ENCODE results near the gene SHLD1.

Gene SHLD1

DNA sequence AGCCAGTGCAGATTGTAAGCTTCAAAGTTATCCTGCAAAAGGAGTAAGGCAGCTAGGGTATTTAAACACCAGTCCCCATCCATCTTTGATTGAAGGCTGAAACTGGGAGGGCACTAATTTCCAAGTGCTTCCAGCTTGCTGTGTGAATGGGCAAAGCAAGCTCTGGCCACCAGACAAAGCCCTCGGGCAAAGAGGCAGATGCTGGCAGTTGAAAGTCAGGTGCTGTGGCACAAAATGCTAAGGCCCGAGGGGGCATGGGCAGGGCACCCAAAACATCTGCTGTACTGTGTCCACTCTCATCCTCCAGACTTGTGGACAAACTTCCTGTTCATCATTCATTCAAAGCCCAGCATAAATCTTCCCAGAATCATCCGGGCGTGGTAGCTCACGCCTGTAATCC lies 137.2 kb downstream of the SHLD1 start:
- no peak overlapping the region for H3K4me3 ChIP-seq (ENCODE audit: low read depth, low read length)
- DNase-seq (ENCODE audit: low read depth) = no peak
- TF ChIP-seq, protein P1, sequence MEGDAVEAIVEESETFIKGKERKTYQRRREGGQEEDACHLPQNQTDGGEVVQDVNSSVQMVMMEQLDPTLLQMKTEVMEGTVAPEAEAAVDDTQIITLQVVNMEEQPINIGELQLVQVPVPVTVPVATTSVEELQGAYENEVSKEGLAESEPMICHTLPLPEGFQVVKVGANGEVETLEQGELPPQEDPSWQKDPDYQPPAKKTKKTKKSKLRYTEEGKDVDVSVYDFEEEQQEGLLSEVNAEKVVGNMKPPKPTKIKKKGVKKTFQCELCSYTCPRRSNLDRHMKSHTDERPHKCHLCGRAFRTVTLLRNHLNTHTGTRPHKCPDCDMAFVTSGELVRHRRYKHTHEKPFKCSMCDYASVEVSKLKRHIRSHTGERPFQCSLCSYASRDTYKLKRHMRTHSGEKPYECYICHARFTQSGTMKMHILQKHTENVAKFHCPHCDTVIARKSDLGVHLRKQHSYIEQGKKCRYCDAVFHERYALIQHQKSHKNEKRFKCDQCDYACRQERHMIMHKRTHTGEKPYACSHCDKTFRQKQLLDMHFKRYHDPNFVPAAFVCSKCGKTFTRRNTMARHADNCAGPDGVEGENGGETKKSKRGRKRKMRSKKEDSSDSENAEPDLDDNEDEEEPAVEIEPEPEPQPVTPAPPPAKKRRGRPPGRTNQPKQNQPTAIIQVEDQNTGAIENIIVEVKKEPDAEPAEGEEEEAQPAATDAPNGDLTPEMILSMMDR (IDR thresholded peaks at IDR 0.05; ENCODE audit: insufficient read depth, low read depth, low read length, missing control alignments) = no peak

DNA sequence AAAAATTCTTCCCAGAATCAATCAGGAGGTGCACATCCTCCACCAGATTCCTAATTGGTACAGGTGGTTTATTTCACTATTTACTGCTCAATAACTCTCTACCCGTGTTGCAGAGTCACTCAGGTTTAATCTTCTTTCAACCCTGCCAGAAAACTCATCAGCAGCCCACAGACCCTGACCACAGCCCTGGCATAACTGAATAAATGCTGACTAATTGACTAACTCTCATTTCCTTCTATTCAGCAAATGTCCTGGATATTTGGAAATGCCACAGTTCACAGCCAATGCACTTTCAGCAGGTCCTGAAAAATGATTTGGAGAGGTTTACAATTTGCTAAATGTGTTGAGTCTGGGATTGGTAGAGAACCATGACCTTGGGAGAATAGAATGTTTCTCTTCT lies 137.8 kb downstream of the SHLD1 start:
- no peak overlapping the region for H3K4me3 ChIP-seq (ENCODE audit: low read depth, low read length)
- no peak for DNase-seq (ENCODE audit: low read depth)
- TF ChIP-seq, protein P1 (IDR thresholded peaks at IDR 0.05; ENCODE audit: insufficient read depth, low read depth, low read length, missing control alignments) = no peak

DNA sequence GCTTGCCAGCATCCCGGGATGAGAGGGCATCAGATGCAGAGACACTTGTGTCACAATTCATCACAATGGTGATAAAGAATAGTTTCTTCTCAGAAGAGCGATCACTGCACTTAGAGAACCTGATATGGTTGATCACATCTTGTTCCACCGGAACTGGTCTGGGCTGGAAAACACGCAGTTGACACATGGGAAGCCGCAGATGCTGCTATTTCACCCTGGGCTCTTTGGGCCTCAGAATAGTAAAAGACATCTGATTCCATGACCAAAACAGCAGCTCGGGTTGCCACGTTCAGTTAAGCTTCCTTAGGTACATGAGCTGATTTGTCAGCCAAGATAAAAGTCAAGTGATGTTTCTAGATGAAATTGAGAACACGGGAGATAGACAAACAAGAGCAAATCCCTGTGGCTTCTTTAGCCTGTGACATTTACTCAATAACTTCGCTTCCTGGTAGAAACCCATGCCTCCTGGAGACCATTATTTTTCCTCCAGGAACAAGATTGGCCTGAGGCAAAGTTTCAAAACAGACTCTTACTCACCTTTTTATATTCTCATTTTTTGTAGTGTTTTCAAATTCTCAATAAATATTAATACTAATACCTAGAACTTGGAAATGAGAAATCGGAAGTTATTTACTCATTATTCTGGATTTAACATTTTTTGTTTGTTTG lies 140.7 kb downstream of the SHLD1 start:
- TF ChIP-seq, protein P1 (IDR thresholded peaks at IDR 0.05; ENCODE audit: insufficient read depth, low read depth, low read length, missing control alignments) = no peak
- no peak for DNase-seq (ENCODE audit: low read depth)
- H3K4me3 ChIP-seq (ENCODE audit: low read depth, low read length) = no peak overlapping the region

DNA sequence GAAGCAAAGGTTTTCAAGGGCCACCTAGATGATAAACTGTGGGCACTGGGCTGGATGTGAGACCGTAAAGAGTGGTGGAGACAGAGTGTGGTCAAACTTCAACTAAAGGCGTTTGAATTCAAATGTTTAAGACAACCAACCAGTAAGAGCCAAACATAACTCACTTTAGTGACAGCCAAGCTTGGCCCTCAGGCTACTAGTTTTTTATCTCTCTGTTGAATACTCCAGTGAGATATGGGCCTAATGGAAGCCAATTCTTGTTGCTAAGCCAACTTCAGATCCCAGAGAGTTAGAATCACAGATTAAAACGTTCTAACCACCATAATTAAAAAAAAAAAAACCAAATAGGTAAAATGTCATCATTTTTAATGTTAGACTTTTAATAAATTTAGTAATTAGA lies 142.9 kb downstream of the SHLD1 start:
- TF ChIP-seq, protein P1 (IDR thresholded peaks at IDR 0.05; ENCODE audit: insufficient read depth, low read depth, low read length, missing control alignments) = no peak
- no peak for DNase-seq (ENCODE audit: low read depth)
- no peak overlapping the region for H3K4me3 ChIP-seq (ENCODE audit: low read depth, low read length)

DNA sequence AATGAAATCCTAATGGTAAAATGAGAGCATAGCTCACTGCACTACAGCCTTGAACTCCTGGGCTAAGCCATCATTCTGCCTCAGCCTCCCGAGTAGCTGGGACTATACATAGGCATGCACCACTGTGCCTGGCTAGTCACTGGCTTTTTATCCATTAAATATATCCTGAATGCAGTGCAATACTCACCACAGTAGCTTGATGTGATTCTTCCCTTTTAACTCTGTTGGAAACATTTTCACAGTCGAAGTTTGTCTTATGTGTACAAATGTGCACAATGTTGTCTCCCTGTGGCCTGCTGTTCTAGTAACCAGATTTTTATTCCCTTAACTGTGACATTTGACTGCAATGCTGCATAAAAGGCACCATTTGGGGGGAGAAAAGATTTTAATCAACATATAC lies 143.4 kb downstream of the SHLD1 start:
- DNase-seq (ENCODE audit: low read depth) = no peak
- TF ChIP-seq, protein P1 (IDR thresholded peaks at IDR 0.05; ENCODE audit: insufficient read depth, low read depth, low read length, missing control alignments) = no peak
- no peak overlapping the region for H3K4me3 ChIP-seq (ENCODE audit: low read depth, low read length)

DNA sequence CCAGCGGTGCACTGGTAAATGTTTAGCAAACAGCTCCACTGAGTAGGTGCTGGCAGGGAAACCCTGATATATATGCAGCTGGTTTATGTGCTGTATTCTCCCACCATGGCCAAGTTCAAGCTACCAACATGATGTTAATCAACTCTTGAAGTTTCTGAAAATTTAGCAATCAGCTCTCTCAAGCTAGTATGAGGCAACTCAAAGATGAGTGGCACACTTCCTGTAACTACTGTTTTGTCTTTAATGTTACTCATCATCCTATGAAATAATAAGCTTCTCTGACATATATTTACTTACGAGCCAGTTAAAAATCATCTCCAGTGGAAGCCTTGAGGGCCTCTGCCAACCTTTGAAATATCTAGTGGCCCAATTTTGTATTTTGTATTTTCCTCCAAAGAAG lies 145.4 kb downstream of the SHLD1 start:
- TF ChIP-seq, protein P1 (IDR thresholded peaks at IDR 0.05; ENCODE audit: insufficient read depth, low read depth, low read length, missing control alignments) = no peak
- no peak overlapping the region for H3K4me3 ChIP-seq (ENCODE audit: low read depth, low read length)
- DNase-seq (ENCODE audit: low read depth) = no peak

DNA sequence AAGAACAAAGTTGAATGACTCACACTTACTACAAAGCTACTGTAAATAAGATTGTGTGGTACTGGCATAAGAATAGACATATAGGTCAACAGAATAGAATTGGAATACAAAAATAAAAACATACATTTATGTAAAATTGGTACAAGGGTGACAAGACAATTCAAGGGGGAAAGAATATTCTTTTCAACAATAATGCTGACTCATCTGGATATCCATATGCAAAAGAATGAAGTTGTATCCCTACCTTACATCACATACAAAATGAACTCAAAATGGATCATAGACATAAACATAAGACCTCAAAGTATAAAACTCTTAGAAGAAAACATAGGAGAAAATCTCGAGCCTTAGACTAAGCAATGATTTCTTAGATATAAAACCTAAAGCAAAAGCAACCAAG lies 149.2 kb downstream of the SHLD1 start:
- DNase-seq (ENCODE audit: low read depth) = no peak
- H3K4me3 ChIP-seq (ENCODE audit: low read depth, low read length) = no peak overlapping the region
- TF ChIP-seq, protein P1 (IDR thresholded peaks at IDR 0.05; ENCODE audit: insufficient read depth, low read depth, low read length, missing control alignments) = no peak

Measured in GM12865 (cell line).